Measurements from ENCODE around the gene ZNF764. TPM values are rescaled to one million over a fixed set of nuclear protein-coding genes. Genes with fewer than 3 reads are reported as not detected.

ZNF764 gene
- total and polyA plus RNA-seq, 9 of the 15 experiments (the other 6 are each of a cell fraction or from before 2014, with no cell fraction given): 0.69 to 10.1 (median 4.1) TPM

GRCh38 chr16:30557957-30558788 is at the start of gene ZNF764 (continued):
- TF ChIP-seq, protein P1, sequence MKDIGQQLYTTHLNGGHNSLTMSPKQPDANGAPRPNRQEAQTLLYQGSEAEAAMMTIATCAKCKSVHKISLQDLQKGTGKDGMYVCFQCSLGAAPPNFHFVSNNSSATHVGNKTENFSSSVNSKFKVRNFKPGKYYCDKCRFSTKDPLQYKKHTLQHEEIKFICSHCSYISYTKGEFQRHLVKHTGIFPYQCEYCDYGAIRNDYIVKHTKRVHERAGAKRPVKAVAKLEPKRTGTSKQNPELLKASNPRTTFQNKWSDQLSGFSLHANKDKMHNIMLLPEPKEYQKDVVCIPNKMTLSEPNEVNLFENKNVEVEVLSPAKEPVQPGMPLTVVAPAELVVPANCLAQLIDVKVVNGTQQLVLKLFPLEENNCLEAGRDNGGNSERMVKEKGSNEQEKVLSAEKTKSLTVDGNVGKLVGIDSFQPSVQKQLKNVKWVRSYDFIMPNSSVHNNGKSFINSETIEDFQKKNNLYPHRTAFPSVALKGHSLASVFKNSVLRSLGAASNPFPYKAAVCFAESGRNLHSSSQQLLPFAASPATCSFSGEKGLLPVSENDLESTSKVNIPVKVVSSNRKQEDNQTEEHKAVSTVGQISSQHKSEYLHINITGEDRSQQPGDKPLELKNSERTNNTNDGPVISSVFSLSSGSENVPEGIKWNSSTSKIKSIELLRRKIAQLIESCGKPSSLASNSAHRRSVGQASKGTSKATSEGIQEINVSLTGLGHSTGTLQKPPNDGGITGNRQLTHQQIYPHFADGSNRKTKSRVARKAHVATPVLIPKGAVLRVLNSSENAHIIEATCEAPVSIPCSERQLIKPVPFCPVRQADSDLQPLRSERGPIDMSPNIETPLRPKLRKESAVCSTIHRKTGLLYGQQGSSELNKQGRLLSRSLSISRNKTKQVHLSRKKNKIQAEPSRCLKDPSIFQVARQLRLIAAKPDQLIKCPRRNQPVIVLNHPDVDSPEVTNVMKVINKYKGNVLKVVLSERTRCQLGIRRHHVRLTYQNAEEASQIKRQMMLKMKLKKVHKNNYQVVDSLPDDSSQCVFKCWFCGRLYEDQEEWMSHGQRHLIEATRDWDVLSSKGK (CRISPR knock-in tag; IDR thresholded peaks at IDR 0.05): no peak
- TF ChIP-seq AFF1 (IDR thresholded peaks at IDR 0.05; ENCODE audit: low read depth in 1 of 2, partially characterized antibody in 2 of 2) (no peak), GABPB1 (CRISPR knock-in tag; IDR thresholded peaks at IDR 0.05) (no peak; the same call in 1 of the 2 replicates), CBX5 (IDR thresholded peaks at IDR 0.05; ENCODE audit: borderline replicate concordance, low read depth) (no peak), ZNF79 (CRISPR knock-in tag; IDR thresholded peaks at IDR 0.05; ENCODE audit: low read depth) (no peak), FOXJ3 (CRISPR knock-in tag; IDR thresholded peaks at IDR 0.05) (no peak), KDM1A (IDR thresholded peaks at IDR 0.05) (no peak), ZZZ3 (IDR thresholded peaks at IDR 0.05) (no peak), ZBTB11 (CRISPR knock-in tag; IDR thresholded peaks at IDR 0.05) (peak in 1 of 3 experiments; percentile 92; a peak in 2 of 6 replicates), MEF2D (tag; conservative IDR thresholded peaks at IDR 0.05; ENCODE audit: low read depth) (no peak), RBFOX2 (IDR thresholded peaks at IDR 0.05; ENCODE audit: low read depth, low read length) (peak; percentile 89)
- TF ChIP-seq, protein P2, sequence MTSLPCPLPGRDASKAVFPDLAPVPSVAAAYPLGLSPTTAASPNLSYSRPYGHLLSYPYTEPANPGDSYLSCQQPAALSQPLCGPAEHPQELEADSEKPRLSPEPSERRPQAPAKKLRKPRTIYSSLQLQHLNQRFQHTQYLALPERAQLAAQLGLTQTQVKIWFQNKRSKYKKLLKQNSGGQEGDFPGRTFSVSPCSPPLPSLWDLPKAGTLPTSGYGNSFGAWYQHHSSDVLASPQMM (CRISPR knock-in tag; IDR thresholded peaks at IDR 0.05): no peak
- TF ChIP-seq, protein P3, sequence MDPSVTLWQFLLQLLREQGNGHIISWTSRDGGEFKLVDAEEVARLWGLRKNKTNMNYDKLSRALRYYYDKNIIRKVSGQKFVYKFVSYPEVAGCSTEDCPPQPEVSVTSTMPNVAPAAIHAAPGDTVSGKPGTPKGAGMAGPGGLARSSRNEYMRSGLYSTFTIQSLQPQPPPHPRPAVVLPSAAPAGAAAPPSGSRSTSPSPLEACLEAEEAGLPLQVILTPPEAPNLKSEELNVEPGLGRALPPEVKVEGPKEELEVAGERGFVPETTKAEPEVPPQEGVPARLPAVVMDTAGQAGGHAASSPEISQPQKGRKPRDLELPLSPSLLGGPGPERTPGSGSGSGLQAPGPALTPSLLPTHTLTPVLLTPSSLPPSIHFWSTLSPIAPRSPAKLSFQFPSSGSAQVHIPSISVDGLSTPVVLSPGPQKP (CRISPR knock-in tag; IDR thresholded peaks at IDR 0.05): no peak

All from K562 (cell line).